HEK293 (cell line): ENCODE measurements around the gene OPN1MW.
"Not testable (repeated sequence)": the region's sequence is repeated elsewhere in the genome, so short reads cannot be mapped to it uniquely, and the experiment has no call there.

Experiments used
- CTCF ChIA-PET: fragments of 350-600 bp; formaldehyde crosslinking; extraction: SDS; loops from one replicate; lab custom pipeline; 2021; ENCODE audit warnings: antibody characterized with exemption; lab: Yijun Ruan, JAX
- POLR2A ChIA-PET: fragments of 300-600 bp; formaldehyde crosslinking; extraction: SDS; loops from one replicate; lab custom pipeline; 2020; ENCODE audit warnings: antibody characterized with exemption, inconsistent platforms; lab: Yijun Ruan, JAX
- H3K27ac ChIP-seq: fragments of 200-500 bp; sonication (Bioruptor generic); 2 replicates; pipeline ENCODE4 v1.5.1; 2014; ENCODE audit warnings: low read depth, low read length, control low read depth, inconsistent platforms; ENCODE audit errors: extremely low read depth
- H3K36me3 ChIP-seq, 2 experiments: fragments of 200-500 bp in 1 of 2; sonication (Bioruptor generic) in 1 of 2; 1 replicate in 1 of 2; 2 replicates in 1 of 2; pipeline ENCODE4 v1.5.1; 2014 to 2017; ENCODE audit warnings: inconsistent platforms in 2 of 2, low read length in 2 of 2; ENCODE audit not compliant: control insufficient read depth in 2 of 2, insufficient read depth in 1 of 2
- H3K4me1 ChIP-seq: fragments of 200-500 bp; sonication (Bioruptor generic); 2 replicates; pipeline ENCODE4 v1.5.1; 2014; ENCODE audit warnings: mild to moderate bottlenecking, low read length, inconsistent platforms; ENCODE audit not compliant: control insufficient read depth, insufficient read depth
- H3K4me3 ChIP-seq: 2 replicates; pipeline ENCODE4 v1.5.1; 2011; ENCODE audit warnings: low read depth, mild to moderate bottlenecking, control low read depth, low read length, moderate library complexity
- H3K9me3 ChIP-seq: fragments of 200-500 bp; sonication (Bioruptor generic); 2 replicates; pipeline ENCODE4 v1.5.1; 2014; ENCODE audit warnings: low read depth, low read length, inconsistent platforms; ENCODE audit not compliant: control insufficient read depth, insufficient read depth

The OPN1MW gene

GRCh38 chrX:154233620-154234019 lies 51.2 kb downstream of the OPN1MW start:
- CTCF ChIA-PET, H3K9me3 ChIP-seq, H3K36me3 ChIP-seq, POLR2A ChIA-PET, H3K4me1 ChIP-seq, H3K27ac ChIP-seq, H3K4me3 ChIP-seq: not testable (repeated sequence)

- H3K36me3 ChIP-seq, CTCF ChIA-PET, H3K4me1 ChIP-seq, H3K27ac ChIP-seq, H3K4me3 ChIP-seq, H3K9me3 ChIP-seq, POLR2A ChIA-PET: not testable (repeated sequence)
Observed at GRCh38 chrX:154238939-154239559, 56.7 kb downstream of the OPN1MW start.

DNA sequence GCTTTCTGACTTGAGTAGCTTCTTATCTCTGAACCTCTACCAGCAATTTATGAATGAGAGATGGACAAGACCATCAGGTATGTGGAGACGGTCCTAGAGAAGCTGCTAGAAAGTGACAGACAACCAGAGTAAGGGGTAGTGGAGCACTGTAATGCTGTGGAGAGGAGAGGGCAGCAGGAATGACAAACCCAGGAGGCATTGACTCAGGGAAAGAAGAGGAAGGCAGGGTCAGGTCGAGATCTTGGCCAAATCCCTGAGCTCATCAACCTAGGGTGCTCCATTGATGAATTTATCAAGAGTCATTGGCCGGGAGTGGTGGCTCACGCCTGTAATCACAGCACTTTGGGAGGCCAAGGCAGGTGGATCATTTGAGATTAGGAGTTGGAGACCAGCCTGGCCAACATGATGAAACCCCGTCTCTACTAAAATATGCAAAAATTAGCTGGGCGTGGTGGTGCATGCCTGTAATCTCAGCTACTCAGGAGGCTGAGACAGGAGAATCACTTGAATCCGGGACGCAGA lies 57.6 kb downstream of the OPN1MW start:
- H3K36me3 ChIP-seq, H3K27ac ChIP-seq, H3K4me3 ChIP-seq, H3K9me3 ChIP-seq, H3K4me1 ChIP-seq, POLR2A ChIA-PET: not testable (repeated sequence)
- CTCF ChIA-PET = interaction anchor here (0.6 to 0.9 kb wide), 3 partner anchors 228 to 317 kb away, joined by 3 to 4 read pairs (median 3); no protein-coding TSS in a partner anchor
